Limb (tissue), 2 donors: ENCODE results near the gene TIAM2.

Source experiments
- DNase-seq, 2 donors: peaks; one replicate each; pipeline ENCODE4 v3.0.0-alpha.2; 2016; ENCODE audit errors: extremely low spot score in 2 of 2

Gene TIAM2

GRCh38 chr6:155056756-155057155, 61.6 kb downstream of the TIAM2 start:
- DNase-seq, result no peak

DNA sequence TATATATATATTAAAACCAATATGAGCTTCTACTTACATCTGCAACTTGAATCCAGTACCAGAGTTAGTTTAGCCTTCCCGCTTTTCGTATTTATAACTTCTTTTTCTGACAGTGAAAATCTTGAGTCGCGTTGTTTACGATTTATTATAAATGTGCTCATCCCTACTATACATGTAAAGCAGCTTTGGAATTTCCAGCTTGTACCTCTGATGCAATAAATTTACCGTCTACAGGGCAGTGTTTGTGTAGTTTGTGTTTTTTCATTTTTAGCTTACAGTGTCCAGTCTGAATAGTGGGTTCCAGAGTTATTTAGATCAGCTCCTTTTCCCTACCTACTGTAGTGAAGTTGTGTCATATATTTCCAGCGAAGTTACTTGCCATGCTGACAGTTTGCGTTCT, 66.3 kb downstream of the TIAM2 start:
- no peak for DNase-seq

DNA sequence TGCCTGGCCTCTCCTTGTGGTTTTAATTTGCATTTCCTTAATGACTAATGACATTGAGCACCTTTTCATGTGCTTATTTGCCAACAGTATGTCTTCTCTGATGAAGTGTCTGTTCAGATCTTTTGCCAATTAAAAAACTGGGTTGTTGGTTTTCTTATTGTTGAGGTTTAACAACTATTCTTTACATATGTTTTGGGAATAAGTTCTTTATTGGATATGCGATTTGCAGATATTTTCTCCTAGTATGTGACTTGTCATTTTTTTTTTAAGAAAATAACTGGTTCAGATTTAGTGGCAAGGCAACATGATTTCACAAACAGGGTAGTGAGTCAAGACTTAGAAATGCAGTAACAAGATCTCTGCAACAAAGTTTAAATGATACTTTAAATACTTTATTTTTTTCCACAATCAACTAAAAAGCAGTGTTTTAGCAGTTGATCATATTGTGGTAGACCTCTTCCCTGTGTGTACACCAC, 67.8 kb downstream of the TIAM2 start:
- no peak for DNase-seq

DNA sequence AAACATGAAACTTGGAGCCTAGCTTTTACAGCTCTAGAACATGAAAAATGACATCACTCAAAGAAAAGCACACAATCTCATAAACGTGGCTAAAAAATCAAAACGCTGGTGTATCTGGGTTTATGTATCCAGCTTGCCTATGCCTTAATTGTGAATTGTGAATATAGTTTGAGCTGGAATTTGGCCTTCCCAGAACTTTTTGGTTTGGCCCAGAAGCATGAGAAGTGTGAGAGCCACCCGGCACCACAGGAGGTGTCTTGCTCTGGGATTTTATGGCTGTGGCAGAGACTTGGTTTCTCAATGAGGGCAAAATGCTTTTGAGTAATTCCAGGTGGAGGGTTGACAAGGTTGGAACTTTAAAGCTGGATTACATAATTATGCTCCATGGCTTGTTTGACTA, 69.2 kb downstream of the TIAM2 start:
- no peak for DNase-seq

DNA sequence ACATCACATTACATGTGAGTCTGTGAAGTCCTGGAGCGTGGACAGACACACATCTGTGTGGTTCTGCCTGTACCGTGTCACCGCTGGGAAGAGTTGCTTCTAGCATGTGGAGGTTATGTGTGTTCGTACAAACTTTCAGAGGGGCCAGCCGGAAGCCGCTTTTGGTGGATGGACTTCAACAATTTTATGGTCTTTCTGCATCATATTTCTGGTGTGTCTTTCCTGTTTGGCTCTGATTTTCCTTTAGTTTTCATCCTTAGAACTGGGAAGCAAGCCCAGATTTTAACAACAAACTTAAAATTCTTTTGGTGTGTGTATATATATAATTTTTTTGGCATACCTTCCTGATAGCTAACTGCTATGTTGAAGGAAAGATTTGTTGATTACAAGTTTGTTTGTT, 71.2 kb downstream of the TIAM2 start:
- peak; percentile 55 to 80 for DNase-seq

DNA sequence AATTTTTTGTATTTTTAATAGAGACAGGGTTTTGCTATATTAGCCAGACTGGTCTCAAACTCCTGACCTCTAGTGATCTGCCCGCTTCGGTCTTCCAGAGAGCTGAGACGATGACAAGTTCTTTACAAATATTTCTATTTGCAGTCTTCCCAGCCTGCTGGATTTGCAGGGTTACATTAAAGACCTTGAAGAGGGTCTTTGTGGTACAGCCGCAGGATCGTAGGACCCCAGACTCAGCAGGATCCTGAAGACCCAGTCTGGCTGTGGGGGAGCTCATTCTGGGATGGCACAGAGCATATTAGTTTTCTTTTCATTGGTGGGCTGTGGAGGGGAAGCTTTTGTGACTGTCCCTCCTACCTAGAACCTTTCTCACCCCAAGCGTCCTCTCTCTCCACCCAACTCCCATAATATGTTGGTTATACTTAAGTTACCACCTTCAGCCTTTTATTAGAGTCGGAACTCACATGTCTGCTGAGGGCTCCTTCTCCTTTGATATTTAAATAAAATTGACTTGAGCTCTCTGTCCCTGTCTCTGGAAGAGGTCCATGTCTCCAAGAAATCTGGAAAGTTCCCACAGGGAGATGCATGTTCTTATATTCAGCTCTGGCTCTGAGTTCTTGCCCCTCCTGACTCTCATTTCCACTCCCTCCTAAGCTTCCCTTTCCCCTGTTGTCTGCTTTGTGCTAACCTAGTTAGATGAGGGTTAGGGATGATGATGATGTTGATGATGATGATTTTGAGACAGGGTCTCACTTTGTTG, 72.0 kb downstream of the TIAM2 start:
- DNase-seq, result no peak

GRCh38 chr6:155067956-155068615, 73.0 kb downstream of the TIAM2 start:
- peak in 1 of 2 donors; percentile 44 for DNase-seq

- no peak for DNase-seq
Measured at GRCh38 chr6:155069543-155069942, 74.4 kb downstream of the TIAM2 start.

DNA sequence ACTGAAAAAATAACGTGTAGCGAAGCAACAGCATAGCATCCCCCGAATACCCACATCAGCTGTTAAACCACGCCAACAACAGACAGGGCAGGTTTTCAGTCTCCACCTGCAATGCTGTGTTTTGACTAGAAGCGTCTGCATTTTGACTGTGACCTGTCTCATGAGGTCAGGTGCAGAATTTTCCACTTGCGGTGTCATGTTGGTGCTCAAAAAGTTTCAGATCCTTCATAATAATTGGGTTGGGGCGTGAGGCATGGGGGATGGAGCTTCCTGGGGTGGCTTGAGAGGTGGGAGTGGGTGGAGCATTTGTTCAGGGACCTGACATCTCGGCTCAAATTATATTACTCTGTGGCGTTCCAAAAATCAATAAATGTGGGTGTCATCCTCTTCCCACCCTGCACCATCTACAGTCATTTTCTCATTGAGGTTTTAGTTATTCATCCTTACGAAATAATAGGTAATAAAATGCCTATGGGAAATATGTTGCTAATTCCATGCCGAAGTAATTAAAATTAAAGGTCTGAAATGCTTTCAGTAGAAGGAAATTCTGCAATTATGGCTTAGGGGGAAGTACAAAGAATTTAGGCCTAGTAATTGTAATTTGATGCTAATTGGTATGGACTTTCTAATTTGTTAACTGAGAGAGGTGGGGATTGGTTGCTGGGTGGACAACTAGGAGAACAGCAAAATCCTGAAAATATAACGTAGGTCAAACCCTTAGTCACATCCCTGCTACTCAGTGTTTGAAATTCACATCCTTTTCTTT, 81.0 kb downstream of the TIAM2 start:
- no peak for DNase-seq

DNA sequence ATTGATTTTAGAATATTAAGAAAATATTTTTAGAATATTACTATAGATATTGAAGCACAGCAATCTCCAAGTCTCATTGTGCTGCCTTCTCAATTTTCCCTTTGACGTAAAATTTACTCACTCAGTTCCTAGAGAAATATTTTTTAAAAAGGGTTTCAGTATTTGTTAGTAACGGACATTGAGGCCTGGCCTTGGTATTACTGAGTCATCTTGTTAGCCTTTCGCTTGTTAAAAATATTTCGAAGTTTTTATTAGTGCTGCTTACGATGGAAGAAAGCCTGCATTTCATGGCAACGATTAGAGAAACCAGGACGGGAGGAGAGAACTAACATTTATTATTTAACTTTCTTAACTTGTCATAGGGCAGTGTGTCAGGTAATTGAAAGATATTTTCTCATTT, 82.2 kb downstream of the TIAM2 start:
- no peak for DNase-seq

DNA sequence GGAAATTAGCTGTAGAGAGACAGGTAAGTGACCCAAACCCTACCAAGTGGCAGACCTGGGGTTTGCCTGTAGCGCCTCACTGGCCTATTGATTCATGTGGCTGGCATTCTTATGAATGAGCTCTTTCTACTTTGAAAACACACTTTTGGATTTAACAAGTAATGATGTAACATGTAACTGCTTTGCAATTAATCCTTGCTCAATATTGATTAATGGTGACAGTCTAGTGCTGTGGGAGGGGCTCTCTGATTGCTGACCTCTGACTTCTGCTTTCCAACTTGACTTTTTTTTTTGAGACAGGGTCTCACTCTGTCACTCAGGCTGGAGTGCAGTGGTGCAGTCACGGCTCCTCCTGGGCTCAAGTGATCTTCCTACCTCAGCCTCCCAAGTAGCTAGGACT, 82.7 kb downstream of the TIAM2 start:
- DNase-seq, result no peak

DNA sequence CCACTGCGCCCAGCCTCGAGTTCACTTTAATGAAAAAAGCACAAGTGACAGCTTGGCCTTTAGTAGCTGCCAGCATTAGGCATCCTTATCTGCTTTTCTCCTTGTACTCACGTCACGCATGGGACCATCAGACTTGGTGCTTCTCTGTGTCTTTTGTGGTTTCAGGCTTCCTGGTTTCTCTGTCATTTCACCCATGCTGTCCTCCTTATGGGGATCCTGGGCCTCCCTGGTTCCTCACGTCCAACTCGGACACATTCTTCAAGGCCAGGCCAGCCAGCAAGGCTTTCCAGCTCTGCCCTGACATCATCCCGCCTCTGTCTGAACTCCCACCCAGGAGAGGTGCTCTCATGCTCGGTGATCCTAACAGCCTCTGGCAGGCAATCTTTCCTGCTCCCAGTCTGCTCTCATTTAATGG, 83.2 kb downstream of the TIAM2 start:
- no peak for DNase-seq

- no peak for DNase-seq
Measured at GRCh38 chr6:155079985-155080452, 84.9 kb downstream of the TIAM2 start.

DNA sequence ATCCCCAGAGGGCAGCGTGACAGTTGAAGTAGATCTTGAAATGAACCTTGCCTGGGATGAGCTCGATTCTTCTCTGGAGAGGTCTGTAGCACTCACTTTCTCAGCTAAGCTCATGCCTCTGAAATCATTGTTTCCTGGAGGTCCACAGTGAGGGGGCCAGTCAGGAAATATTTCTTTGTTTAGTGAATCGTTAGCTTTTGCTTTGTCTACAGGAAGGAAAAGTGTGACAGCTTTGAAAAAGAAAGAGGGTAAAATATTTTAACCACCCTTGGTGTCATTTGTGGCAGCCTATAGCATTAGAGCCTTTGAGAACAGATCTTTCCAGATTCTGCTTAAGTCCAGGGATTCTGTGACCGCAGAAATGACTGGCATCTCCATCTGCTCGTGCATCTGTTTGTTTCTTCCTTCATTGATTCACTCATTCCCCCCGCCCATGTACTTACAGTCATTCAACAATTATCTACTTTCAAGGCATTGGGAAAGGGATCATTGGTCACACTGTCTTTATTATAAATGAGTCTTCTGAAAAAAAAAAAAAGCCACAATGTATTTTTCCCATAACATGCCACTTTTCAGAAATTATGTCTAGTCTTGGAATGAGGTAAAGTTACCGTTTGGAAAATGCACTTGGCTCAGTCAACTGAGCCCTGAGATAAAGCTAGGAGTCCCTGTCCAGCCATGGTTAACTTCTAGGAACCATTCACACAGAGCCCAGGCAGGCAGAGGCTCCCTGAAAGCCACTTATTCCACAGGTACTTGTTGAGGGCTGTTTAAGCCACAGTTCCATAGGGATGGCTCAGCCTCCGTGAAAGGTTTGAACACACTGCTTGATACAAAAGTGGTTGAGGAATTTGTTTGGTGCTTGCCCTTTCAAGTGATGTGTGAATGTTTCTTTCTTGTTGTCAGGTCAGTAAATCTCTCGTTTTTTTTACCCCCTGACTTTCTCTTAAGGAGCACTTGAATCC, 86.0 kb downstream of the TIAM2 start:
- DNase-seq, result no peak

- DNase-seq, result no peak
Measured at GRCh38 chr6:155084431-155085123, 89.5 kb downstream of the TIAM2 start.

GRCh38 chr6:155085582-155086257, 90.6 kb downstream of the TIAM2 start:
- no peak for DNase-seq

GRCh38 chr6:155088856-155089255, 93.7 kb downstream of the TIAM2 start:
- no peak for DNase-seq

GRCh38 chr6:155089746-155090145, 94.6 kb downstream of the TIAM2 start:
- DNase-seq, result no peak

GRCh38 chr6:155090166-155090565, 95.1 kb downstream of the TIAM2 start:
- DNase-seq, result no peak

DNA sequence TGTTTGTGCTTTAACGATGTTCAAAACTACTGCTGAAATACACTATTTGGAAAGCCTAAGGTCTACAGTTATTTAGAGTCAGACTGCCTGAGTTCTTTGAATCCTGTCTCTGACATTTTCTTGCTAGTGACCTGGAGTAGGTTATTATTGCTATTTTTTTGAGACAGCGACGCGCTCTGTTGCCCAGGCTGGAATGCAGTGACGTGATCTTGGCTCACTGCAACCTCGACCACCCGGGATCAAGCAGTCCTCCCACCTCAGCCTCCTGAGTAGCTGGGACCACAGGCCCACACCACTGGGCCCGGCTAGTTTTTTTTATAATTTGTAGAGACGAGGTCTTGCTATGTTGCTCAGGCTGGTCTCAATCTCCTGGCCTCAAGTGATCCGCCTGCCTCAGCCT, 96.6 kb downstream of the TIAM2 start:
- no peak for DNase-seq
